CD4-positive, CD25-positive, alpha-beta regulatory T cell (primary cell): ENCODE measurements around the gene BPIFA2. TPM values are rescaled to one million over a fixed set of nuclear protein-coding genes. Genes with fewer than 3 reads are reported as not detected.
A peak's percentile ranks its signal among the peaks of the same experiment; 100 is the strongest.
"Not testable (repeated sequence)": the region's sequence is repeated elsewhere in the genome, so short reads cannot be mapped to it uniquely, and the experiment has no call there.

Experiments used
- ATAC-seq, 2 donors: fragments of 150-1000 bp; cut with Tn5 transposase; one replicate each; pipeline ENCODE4 v1.10.0; 2021; ENCODE audit warnings: low read depth in 2 of 2, moderate number of reproducible peaks in 2 of 2, moderate library complexity in 1 of 2
- DNase-seq, 3 donors: peaks; one replicate each; pipeline versions ENCODE4 v3.0.0 to v3.0.0-alpha.2; 2012 to 2022; ENCODE audit warnings: mixed read lengths in 1 of 3
- H3K27ac ChIP-seq: one replicate; pipeline ENCODE4 v1.7.0; 2013; ENCODE audit warnings: mild to moderate bottlenecking, low read length; ENCODE audit not compliant: insufficient read depth, poor library complexity, severe bottlenecking
- H3K27me3 ChIP-seq: one replicate; pipeline ENCODE4 v1.7.0; 2013; ENCODE audit warnings: low read length; ENCODE audit not compliant: control insufficient read depth, insufficient read depth
- H3K36me3 ChIP-seq: one replicate; pipeline ENCODE4 v1.7.0; 2013; ENCODE audit warnings: mild to moderate bottlenecking, low read length, moderate library complexity; ENCODE audit not compliant: control insufficient read depth, insufficient read depth
- H3K4me1 ChIP-seq: 2 replicates; pipeline ENCODE4 v1.7.0; 2013; ENCODE audit warnings: mild to moderate bottlenecking, low read length; ENCODE audit not compliant: insufficient read depth, control insufficient read depth, poor library complexity, severe bottlenecking
- H3K4me3 ChIP-seq: one replicate; pipeline ENCODE4 v1.7.0; 2013; ENCODE audit warnings: low read depth, mild to moderate bottlenecking, low read length, moderate library complexity
- H3K9me3 ChIP-seq, 2 experiments: 1 replicate in 1 of 2; 2 replicates in 1 of 2; pipeline ENCODE4 v1.7.0; 2013; ENCODE audit warnings: low read length in 2 of 2, mild to moderate bottlenecking in 1 of 2, moderate library complexity in 1 of 2; ENCODE audit not compliant: control insufficient read depth in 2 of 2
- H3K27ac Mint-ChIP-seq, 3 donors: one replicate each; pipeline ENCODE4 v1.8.0; 2020 to 2022; ENCODE audit warnings: mild to moderate bottlenecking in 3 of 3, mixed read lengths in 3 of 3, moderate library complexity in 2 of 3
- H3K27me3 Mint-ChIP-seq: one replicate; pipeline ENCODE4 v1.8.0; 2022; ENCODE audit warnings: mild to moderate bottlenecking, mixed read lengths
- H3K36me3 Mint-ChIP-seq: one replicate; pipeline ENCODE4 v1.8.0; 2020; ENCODE audit warnings: mixed read lengths
- H3K4me1 Mint-ChIP-seq, 4 donors: one replicate each; pipeline ENCODE4 v1.8.0; 2020 to 2022; ENCODE audit warnings: mixed read lengths in 4 of 4, mild to moderate bottlenecking in 1 of 4
- H3K4me3 Mint-ChIP-seq, 4 donors: one replicate each; pipeline ENCODE4 v1.8.0; 2020 to 2022; ENCODE audit warnings: mild to moderate bottlenecking in 4 of 4, mixed read lengths in 4 of 4, moderate library complexity in 3 of 4
- H3K9me3 Mint-ChIP-seq, 7 donors: one replicate each; pipeline ENCODE4 v1.8.0; 2020 to 2022; ENCODE audit warnings: mixed read lengths in 7 of 7, mild to moderate bottlenecking in 3 of 7, moderate library complexity in 2 of 7
- polyA plus RNA-seq, 4 donors: library from polyadenylated mRNA; unstranded; fragments of 300-500 nt; fragmentation: Illumina TruSeq; gene quantifications; one replicate each; pipeline ENCODE4 v1.2.3, GENCODE V29; 2021
- total RNA-seq: library from RNA; stranded (reverse); gene quantifications from one replicate; pipeline ENCODE4 v1.2.3, GENCODE V29; 2022

BPIFA2 gene
- not detected for total RNA-seq
- not detected for polyA plus RNA-seq

GRCh38 chr20:33167859-33168258 is at the start of gene BPIFA2:
Gene BPIFA2, plus strand, starts transcription at chr20:33168159. Its CDS starts 987 bp downstream, at chr20:33169146.
- Histone ChIP-seq H3K4me1 (no peaks in the 10 kb centered on the region), H3K36me3 (no peaks in the 10 kb centered on the region), H3K9me3 (peaks cover 11 to 12% of the 10 kb centered on the region in 2 experiments), H3K4me3 (no peak within 1 kb of the TSS), H3K27me3 (peaks cover 2% of the 10 kb centered on the region), H3K27ac (no peak within 1 kb of the TSS)
- H3K4me3 Mint-ChIP-seq: no peak within 1 kb of the TSS
- peak within 1 kb of the TSS in 1 of 3 donors; percentile 50 for H3K27ac Mint-ChIP-seq
- DNase-seq: no peak
- no peaks in the 10 kb centered on the region for H3K4me1 Mint-ChIP-seq
- no peak for ATAC-seq
- H3K27me3 Mint-ChIP-seq: peaks cover 25% of the 10 kb centered on the region
- H3K9me3 Mint-ChIP-seq: peaks cover 1 to 22% (median 4%) of the 10 kb centered on the region in 7 donors
- no peaks in the 10 kb centered on the region for H3K36me3 Mint-ChIP-seq

GRCh38 chr20:33119725-33120720 is 47.9 kb upstream of the BPIFA2 start:
- H3K27me3 ChIP-seq: no peaks in the 10 kb centered on the region
- no peaks in the 10 kb centered on the region for H3K9me3 ChIP-seq
- no peak overlapping the region for H3K4me3 ChIP-seq
- no peaks in the 10 kb centered on the region for H3K36me3 ChIP-seq
- Mint-ChIP-seq H3K27me3 (peaks cover 11% of the 10 kb centered on the region), H3K9me3 (peaks cover 0 to 4% (median 0%) of the 10 kb centered on the region in 7 donors), H3K27ac (no peak overlapping the region), H3K4me3 (no peak overlapping the region), H3K36me3 (peaks cover 4% of the 10 kb centered on the region), H3K4me1 (peaks cover 0 to 14% (median 3%) of the 10 kb centered on the region in 4 donors)
- no peak overlapping the region for H3K27ac ChIP-seq
- H3K4me1 ChIP-seq: no peaks in the 10 kb centered on the region
- DNase-seq (peak in 1 of 3 donors; percentile 53), ATAC-seq (peak in 1 of 2 donors; percentile 42)

GRCh38 chr20:33120934-33121333 is 47.0 kb upstream of the BPIFA2 start:
- Histone ChIP-seq H3K27me3 (no peaks in the 10 kb centered on the region), H3K4me1 (no peaks in the 10 kb centered on the region), H3K36me3 (no peaks in the 10 kb centered on the region), H3K27ac (no peak overlapping the region), H3K9me3 (no peaks in the 10 kb centered on the region), H3K4me3 (no peak overlapping the region)
- DNase-seq: no peak
- peaks cover 0 to 14% (median 3%) of the 10 kb centered on the region in 4 donors for H3K4me1 Mint-ChIP-seq
- ATAC-seq: no peak
- H3K9me3 Mint-ChIP-seq: peaks cover 0 to 4% (median 0%) of the 10 kb centered on the region in 7 donors
- peaks cover 4% of the 10 kb centered on the region for H3K36me3 Mint-ChIP-seq
- no peak overlapping the region for H3K4me3 Mint-ChIP-seq
- H3K27ac Mint-ChIP-seq: no peak overlapping the region
- peaks cover 21% of the 10 kb centered on the region for H3K27me3 Mint-ChIP-seq

GRCh38 chr20:33122297-33122696 is 45.7 kb upstream of the BPIFA2 start:
- H3K27ac ChIP-seq, H3K27me3 ChIP-seq, DNase-seq, H3K4me3 ChIP-seq, H3K36me3 ChIP-seq, H3K27ac Mint-ChIP-seq, H3K4me1 ChIP-seq, H3K9me3 Mint-ChIP-seq, H3K36me3 Mint-ChIP-seq, H3K9me3 ChIP-seq, ATAC-seq, H3K4me3 Mint-ChIP-seq: not testable (repeated sequence)
- Mint-ChIP-seq H3K4me1 (peaks cover 0 to 14% (median 3%) of the 10 kb centered on the region in 4 donors), H3K27me3 (peaks cover 23% of the 10 kb centered on the region)

- H3K36me3 Mint-ChIP-seq: peaks cover 4% of the 10 kb centered on the region
- Histone ChIP-seq H3K4me3 (no peak overlapping the region), H3K9me3 (no peaks in the 10 kb centered on the region), H3K27ac (no peak overlapping the region), H3K36me3 (no peaks in the 10 kb centered on the region), H3K27me3 (no peaks in the 10 kb centered on the region), H3K4me1 (no peaks in the 10 kb centered on the region)
- no peak overlapping the region for H3K27ac Mint-ChIP-seq
- H3K27me3 Mint-ChIP-seq: peaks cover 23% of the 10 kb centered on the region
- H3K9me3 Mint-ChIP-seq: peaks cover 0 to 4% (median 0%) of the 10 kb centered on the region in 7 donors
- ATAC-seq: no peak
- DNase-seq: no peak
- peaks cover 0 to 12% (median 3%) of the 10 kb centered on the region in 4 donors for H3K4me1 Mint-ChIP-seq
- H3K4me3 Mint-ChIP-seq: no peak overlapping the region
Measured at GRCh38 chr20:33124261-33124660, 43.7 kb upstream of the BPIFA2 start.

- H3K4me3 ChIP-seq: no peak overlapping the region
- no peak overlapping the region for H3K27ac ChIP-seq
- no peaks in the 10 kb centered on the region for H3K4me1 ChIP-seq
- H3K9me3 ChIP-seq: no peaks in the 10 kb centered on the region
- no peaks in the 10 kb centered on the region for H3K36me3 ChIP-seq
- no peak for DNase-seq
- peaks cover 0 to 6% (median 3%) of the 10 kb centered on the region in 4 donors for H3K4me1 Mint-ChIP-seq
- H3K27me3 Mint-ChIP-seq: peaks cover 29% of the 10 kb centered on the region
- H3K27ac Mint-ChIP-seq: no peak overlapping the region
- no peak for ATAC-seq
- peaks cover 0 to 4% (median 0%) of the 10 kb centered on the region in 7 donors for H3K9me3 Mint-ChIP-seq
- no peak overlapping the region for H3K4me3 Mint-ChIP-seq
- no peaks in the 10 kb centered on the region for H3K27me3 ChIP-seq
- H3K36me3 Mint-ChIP-seq: peaks cover 4% of the 10 kb centered on the region
Measured at GRCh38 chr20:33124994-33125393, 43.0 kb upstream of the BPIFA2 start.

- Histone ChIP-seq H3K4me1 (no peaks in the 10 kb centered on the region), H3K27ac (no peak overlapping the region), H3K36me3 (no peaks in the 10 kb centered on the region), H3K4me3 (no peak overlapping the region), H3K27me3 (no peaks in the 10 kb centered on the region), H3K9me3 (no peaks in the 10 kb centered on the region)
- Mint-ChIP-seq H3K36me3 (no peaks in the 10 kb centered on the region), H3K9me3 (peaks cover 0 to 2% (median 0%) of the 10 kb centered on the region in 7 donors), H3K4me1 (no peaks in the 10 kb centered on the region), H3K27me3 (peaks cover 29% of the 10 kb centered on the region), H3K27ac (no peak overlapping the region), H3K4me3 (no peak overlapping the region)
- DNase-seq: no peak
- no peak for ATAC-seq
Measured at GRCh38 chr20:33125983-33126382, 42.0 kb upstream of the BPIFA2 start.
